ENCODE results near the gene RAB6A. TPM values are rescaled to one million over a fixed set of nuclear protein-coding genes. Genes with fewer than 3 reads are reported as not detected.

The RAB6A gene
- total and polyA plus RNA-seq, 3 donors from 2014 or later, result 71.2 to 125 (median 104) TPM

GRCh38 chr11:73758451-73758850 is 2.4 kb downstream of the RAB6A start:
- H3K27me3 ChIP-seq, result no peaks in the 10 kb centered on the region
- H3K36me3 ChIP-seq (ENCODE audit: low read depth, missing control alignments), result no peaks in the 10 kb centered on the region
- H3K4me3 ChIP-seq, result no peak overlapping the region
- no peak for DNase-seq
- no peak overlapping the region for H3K27ac ChIP-seq
- TF ChIP-seq CTCF (IDR thresholded peaks at IDR 0.05) (no peak), POLR2A (IDR thresholded peaks at IDR 0.05) (no peak)
- WGBS, 2 donors, result 44 to 56% methylated on average over 1 of the region's 1 CpG
- H3K4me1 ChIP-seq, result peaks cover 20% of the 10 kb centered on the region
- H3K9me3 ChIP-seq, result no peaks in the 10 kb centered on the region
- intact Hi-C loops (cut with DNase I; ENCODE audit: low total_unique reads), result no loop called here

GRCh38 chr11:73757598-73757997 is 3.3 kb downstream of the RAB6A start:
- no peak overlapping the region for H3K27ac ChIP-seq
- TF ChIP-seq CTCF (IDR thresholded peaks at IDR 0.05), result no peak
- no peak for TF ChIP-seq POLR2A (IDR thresholded peaks at IDR 0.05)
- no peaks in the 10 kb centered on the region for H3K27me3 ChIP-seq
- H3K36me3 ChIP-seq (ENCODE audit: low read depth, missing control alignments), result no peaks in the 10 kb centered on the region
- H3K4me1 ChIP-seq, result peaks cover 26% of the 10 kb centered on the region
- intact Hi-C loops (cut with DNase I; ENCODE audit: low total_unique reads), result no loop called here
- DNase-seq, result no peak
- no peak overlapping the region for H3K4me3 ChIP-seq
- WGBS, 2 donors, result 73 to 75% methylated on average over 5 of the region's 5 CpGs
- H3K9me3 ChIP-seq, result no peaks in the 10 kb centered on the region

GRCh38 chr11:73755670-73756069 is 5.2 kb downstream of the RAB6A start:
- Histone ChIP-seq H3K27me3 (no peaks in the 10 kb centered on the region), H3K4me3 (no peak overlapping the region), H3K9me3 (no peaks in the 10 kb centered on the region), H3K4me1 (peaks cover 36% of the 10 kb centered on the region), H3K36me3 (ENCODE audit: low read depth, missing control alignments) (no peaks in the 10 kb centered on the region), H3K27ac (no peak overlapping the region)
- DNase-seq, result no peak
- TF ChIP-seq CTCF (IDR thresholded peaks at IDR 0.05) (no peak), POLR2A (IDR thresholded peaks at IDR 0.05) (no peak)
- intact Hi-C loops (cut with DNase I; ENCODE audit: low total_unique reads), result no loop called here

GRCh38 chr11:73753938-73754337 is 6.9 kb downstream of the RAB6A start:
- Histone ChIP-seq H3K27me3 (no peaks in the 10 kb centered on the region), H3K36me3 (ENCODE audit: low read depth, missing control alignments) (no peaks in the 10 kb centered on the region), H3K4me3 (no peak overlapping the region), H3K4me1 (peaks cover 33% of the 10 kb centered on the region), H3K27ac (no peak overlapping the region), H3K9me3 (no peaks in the 10 kb centered on the region)
- intact Hi-C loops (cut with DNase I; ENCODE audit: low total_unique reads), result no loop called here
- DNase-seq, result no peak
- TF ChIP-seq CTCF (IDR thresholded peaks at IDR 0.05) (no peak), POLR2A (IDR thresholded peaks at IDR 0.05) (no peak)
- 67 to 69% methylated on average over 1 of the region's 1 CpG for WGBS, 2 donors

GRCh38 chr11:73752903-73753302 is 8.0 kb downstream of the RAB6A start:
- TF ChIP-seq CTCF (IDR thresholded peaks at IDR 0.05) (no peak), POLR2A (IDR thresholded peaks at IDR 0.05) (no peak)
- H3K9me3 ChIP-seq, result no peaks in the 10 kb centered on the region
- no peaks in the 10 kb centered on the region for H3K27me3 ChIP-seq
- H3K36me3 ChIP-seq (ENCODE audit: low read depth, missing control alignments), result no peaks in the 10 kb centered on the region
- no peak overlapping the region for H3K27ac ChIP-seq
- WGBS, 2 donors, result 48 to 55% methylated on average over 6 to 7 of the region's 7 CpGs
- intact Hi-C loops (cut with DNase I; ENCODE audit: low total_unique reads), result no loop called here
- no peak overlapping the region for H3K4me3 ChIP-seq
- no peak for DNase-seq
- peaks cover 27% of the 10 kb centered on the region for H3K4me1 ChIP-seq
